ENCODE measurements around the gene TYMP. TPM values are rescaled to one million over a fixed set of nuclear protein-coding genes. Genes with fewer than 3 reads are reported as not detected.
A peak's percentile ranks its signal among the peaks of the same experiment; 100 is the strongest.
"Not testable (repeated sequence)": the region's sequence is repeated elsewhere in the genome, so short reads cannot be mapped to it uniquely, and the experiment has no call there.

Gene TYMP
- polyA plus RNA-seq, 4 donors, result 1.1 to 3.0 (median 2.4) TPM

DNA sequence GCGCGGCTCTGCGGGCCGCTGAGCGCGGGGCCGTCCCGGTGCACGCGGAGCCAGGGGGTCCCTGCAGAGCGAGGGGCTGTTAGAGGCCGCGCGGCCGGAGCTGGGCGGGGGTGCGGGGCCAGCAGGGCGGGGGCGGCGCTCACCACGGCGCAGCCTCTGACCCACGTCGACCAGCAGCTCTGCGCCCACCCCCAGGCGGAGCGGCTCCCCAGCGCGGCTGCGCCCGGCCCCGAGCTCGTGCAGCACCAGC, 4.0 kb downstream of the TYMP start:
- DNase-seq (ENCODE audit: low read depth in 4 of 4, low spot score in 2 of 4), result no peak

DNA sequence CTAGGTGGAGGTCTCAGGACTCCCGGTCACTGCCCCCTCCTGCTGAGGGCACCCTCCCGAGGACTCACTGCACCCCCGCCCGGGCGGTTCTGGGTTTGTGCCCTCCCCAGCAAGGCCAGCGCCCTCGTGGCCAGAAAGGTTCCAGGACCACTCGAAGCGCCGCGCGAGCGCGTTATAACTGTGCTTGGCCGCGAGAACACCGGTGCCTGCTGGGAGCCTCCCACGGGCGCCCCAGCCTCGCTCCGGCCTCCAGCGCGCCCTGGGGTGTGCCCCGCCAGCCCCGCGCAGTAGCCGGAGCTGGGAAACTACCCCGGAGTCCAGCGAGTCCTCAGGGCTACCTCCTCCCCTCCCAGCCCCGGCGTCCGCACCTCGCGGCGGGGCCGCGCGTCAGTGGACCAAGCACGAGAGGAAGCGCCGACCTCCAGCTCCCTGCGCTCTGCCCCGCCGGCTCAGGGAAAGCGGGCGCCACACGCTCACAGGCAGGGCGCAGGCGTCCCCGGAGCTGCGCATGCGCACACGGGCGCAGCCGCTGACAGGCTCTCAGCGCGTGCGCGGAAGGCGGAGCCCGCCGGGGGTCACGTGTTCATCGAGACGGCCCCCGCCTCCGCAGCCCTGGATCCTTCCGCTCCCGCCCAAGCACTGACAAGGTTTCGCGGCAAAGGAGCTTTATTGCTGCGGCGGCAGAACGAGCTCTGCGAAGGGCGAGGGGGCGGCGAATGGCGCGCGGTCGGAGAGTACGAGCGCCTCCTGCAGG, 4.5 kb downstream of the TYMP start, which contains the start of gene SCO2:
Gene SCO2, minus strand, starts transcription at position 495 of the 754 bp plus-strand sequence. CDS start 1,187 bp downstream, outside the sequence.
- DNase-seq (ENCODE audit: low read depth in 4 of 4, low spot score in 2 of 4), result peak; percentile 92 to 95 (median 94)

DNA sequence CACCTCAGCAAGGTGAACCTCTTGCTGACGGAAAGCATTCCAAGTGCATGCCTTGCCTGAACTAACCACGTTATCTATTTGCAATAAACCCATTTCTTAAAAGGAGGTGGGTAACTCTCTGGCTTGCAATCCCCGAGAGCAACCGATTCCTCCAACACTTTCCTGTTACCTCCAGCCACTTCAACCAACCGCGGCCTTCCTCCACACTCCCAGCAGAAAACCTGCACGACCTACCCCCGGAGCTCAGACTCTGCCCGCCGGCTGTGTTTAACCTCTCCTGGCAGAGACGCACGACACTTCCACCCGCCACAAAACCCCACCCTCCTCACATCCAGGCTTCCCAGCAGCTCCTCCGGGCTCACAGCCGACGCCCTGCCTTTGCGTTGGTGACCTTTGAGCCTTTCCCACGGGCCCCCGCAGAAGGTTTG, 5.1 kb downstream of the TYMP start:
- no peak for DNase-seq (ENCODE audit: low read depth in 4 of 4, low spot score in 2 of 4)

DNA sequence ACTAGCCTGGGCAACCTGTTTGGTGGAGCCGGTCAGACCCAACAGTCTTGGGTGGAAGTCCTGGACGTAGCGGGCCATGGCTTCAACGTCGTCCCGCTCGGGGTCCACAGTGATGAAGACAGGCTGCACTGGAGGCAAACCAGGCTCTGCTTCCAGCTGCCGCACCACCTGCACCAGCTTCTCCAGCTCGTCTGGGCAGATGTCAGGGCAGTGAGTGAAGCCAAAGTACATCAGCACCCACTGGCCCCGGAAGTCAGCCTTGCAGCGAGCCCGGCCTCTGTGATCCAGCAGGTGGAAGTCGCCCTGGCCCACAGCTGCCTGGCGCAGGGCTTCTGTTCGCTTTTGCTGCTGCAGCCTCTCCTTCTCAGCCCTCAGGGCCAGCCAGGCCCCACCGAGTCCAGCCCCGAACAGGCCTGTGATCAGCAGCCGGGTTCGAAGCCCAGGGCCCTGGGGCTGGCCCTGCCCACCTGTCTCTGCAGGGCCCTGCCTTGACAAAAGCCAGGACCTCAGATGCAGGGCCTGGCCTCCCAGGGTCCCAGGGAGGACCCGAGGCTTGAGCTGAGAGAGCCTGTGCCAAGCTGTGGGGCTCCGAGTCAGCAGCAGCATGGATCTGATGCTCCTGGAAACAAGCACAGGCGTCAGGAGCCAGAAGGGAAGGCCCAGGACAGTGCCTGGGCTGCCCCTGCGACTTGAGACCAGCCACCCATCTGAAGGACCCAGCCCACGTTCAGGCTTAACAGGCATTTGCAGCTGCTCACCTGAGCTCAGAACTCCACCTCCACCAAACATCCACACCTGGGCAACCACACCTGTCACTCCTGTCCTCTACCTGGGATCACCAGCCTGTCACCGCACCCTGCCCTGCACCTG, 5.8 kb downstream of the TYMP start:
- no peak for DNase-seq (ENCODE audit: low read depth in 4 of 4, low spot score in 2 of 4)

DNA sequence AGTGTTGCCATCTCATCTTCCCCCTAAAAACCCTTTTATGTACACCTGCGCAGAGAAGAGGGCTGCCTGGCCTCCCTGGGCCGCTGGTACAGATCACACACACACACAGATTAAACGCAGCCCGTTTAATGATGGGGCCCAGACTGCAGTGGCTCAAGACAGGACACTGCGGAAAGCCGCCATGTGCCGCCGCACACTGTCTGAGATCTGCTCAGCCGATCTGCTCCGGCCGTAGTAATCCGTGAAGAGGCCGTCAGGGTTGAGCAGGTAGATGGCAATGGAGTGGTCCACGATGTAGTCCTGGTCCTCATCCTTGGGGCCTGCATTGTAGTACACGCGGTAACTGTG, 6.4 kb downstream of the TYMP start:
- no peak for DNase-seq (ENCODE audit: low read depth in 4 of 4, low spot score in 2 of 4)

DNA sequence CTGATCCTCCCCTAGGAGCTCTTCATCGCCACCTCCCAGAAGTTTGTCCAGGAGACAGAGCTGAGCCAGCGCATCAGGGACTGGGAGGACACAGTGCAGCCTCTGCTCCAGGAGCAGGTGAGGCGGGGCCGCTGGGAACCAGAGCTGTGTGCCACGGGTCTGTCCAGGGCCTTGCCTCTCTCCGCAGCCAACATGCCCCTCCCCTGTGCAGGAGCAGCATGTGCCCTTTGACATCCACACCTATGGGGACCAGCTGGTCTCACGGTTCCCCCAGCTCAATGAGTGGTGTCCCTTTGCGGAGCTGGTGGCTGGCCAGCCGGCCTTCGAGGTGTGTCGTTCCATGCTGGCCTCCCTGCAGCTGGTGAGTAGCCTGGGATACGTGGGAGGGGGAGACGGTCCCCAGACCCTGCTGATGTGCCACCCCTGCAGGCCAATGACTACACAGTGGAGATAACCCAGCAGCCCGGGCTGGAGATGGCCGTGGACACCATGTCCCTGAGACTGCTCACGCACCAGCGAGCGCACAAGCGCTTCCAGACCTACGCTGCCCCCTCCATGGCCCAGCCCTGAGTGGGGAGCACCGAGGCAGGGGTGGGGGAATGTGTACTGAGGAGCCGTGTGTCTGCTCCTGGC, 6.9 kb downstream of the TYMP start:
- DNase-seq (ENCODE audit: low read depth in 4 of 4, low spot score in 2 of 4), result no peak

DNA sequence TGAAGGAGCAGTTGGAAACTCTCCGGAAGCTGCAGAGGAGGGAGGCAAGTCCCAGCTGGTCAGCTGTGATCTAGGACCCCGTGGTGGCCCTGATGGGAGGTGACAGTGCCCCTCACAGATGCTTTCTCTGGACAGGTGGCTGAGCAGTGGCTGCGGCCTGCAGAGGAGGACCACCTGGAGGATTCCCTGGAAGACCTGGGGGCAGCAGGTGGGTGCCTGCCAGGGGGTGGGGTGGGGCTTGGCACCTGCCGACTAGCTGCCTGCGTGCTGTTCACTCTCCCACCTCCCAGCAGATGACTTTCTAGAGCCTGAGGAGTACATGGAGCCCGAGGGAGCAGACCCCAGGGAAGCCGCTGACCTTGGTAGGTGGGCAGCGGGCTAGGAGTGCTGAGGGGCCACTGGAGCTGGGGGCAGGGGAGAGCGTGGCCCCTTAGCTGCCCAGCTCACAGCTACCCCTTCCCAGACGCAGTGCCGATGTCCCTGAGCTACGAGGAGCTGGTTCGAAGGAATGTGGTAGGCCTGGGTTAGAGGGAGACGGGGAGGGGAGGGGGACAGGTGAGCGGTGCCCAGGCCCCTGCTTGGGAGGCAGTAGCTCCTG, 7.5 kb downstream of the TYMP start:
- no peak for DNase-seq (ENCODE audit: low read depth in 4 of 4, low spot score in 2 of 4)

DNA sequence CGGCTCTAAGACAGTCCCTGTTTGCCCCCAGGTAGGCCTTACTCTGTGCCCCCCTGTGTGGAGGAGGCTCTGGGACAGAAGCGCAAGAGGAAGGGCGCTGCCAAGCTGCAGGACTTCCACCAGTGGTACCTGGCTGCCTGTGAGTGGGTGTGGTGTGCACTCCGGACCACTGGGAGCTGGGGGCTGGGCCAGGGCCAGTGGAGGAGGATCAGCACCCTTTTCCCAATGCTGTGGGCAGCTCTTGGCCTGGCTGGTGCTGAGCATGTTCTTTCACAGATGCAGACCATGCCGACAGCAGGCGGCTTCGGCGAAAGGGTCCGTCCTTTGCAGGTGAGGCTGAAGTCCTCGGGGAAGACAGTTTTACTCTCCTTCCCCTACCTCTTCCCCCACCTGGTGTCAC, 8.1 kb downstream of the TYMP start:
- no peak for DNase-seq (ENCODE audit: low read depth in 4 of 4, low spot score in 2 of 4)

DNA sequence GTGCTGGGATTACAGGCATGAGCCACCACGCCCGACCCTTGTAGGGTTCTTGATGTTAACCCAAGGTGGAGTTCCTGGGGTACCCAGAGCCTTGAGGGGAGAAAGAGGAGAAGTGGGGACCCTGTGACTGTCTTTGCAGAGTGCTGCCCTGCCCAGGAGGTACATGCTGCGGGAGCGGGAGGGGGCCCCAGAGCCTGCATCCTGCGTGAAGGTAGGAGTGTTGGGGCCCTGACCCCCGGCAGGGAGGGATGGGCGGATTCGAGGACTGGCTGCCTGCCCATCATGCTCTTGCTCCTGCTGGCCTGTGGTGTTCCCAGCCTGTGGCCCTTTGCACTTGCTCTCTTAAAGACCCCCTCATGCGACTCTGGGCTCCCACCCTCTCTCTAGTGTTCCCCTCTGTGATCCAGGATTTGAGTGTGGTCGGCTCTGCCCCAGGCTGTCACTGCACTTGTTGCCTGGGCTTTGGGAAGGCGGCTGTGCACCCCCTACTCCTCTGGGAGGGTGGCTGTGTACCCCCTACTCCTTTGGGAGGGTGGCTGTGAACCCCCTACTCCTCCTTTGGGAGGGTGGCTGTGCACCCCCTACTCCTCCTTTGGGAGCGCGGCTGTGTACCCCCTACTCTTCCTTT, 8.9 kb downstream of the TYMP start:
- DNase-seq (ENCODE audit: low read depth in 4 of 4, low spot score in 2 of 4), result no peak

DNA sequence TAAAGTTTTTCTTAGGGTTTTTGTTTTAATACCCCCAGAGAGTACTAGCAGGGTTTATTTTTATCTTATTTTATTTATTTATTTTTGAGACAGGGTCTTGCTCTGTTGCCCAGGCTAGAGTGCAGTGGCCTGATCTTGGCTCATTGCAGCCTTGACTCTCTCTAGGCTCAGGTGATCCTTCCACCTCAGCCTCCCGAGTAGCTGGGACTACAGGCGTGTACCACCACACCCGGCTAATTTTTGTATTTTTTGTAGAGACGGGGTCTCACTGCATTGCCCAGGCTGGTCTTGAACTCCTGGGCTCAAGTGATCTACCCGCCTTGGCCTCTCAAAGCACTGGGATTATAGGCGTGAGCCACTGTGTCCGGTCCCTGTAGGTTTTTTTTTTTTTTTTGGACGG, 9.6 kb downstream of the TYMP start:
- DNase-seq (ENCODE audit: low read depth in 4 of 4, low spot score in 2 of 4), result not testable (repeated sequence)

DNA sequence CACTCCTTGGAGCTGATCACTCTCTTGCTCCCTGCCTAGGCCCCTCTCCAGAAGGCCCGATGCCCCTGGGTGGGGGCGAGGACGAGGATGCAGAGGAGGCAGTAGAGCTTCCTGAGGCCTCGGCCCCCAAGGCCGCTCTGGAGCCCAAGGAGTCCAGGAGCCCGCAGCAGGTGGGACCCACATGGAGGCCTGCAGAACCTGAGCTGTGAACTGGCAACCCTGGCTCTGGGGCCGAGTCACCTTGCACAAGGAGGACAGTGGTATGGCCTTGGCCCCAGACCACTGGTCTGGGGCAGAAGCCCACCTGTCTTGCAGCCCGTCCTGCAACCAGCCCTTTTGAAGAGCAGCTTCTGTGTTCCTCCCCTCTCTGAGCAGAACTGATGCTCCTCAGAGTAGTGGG, 10.7 kb downstream of the TYMP start:
- DNase-seq (ENCODE audit: low read depth in 4 of 4, low spot score in 2 of 4), result no peak

DNA sequence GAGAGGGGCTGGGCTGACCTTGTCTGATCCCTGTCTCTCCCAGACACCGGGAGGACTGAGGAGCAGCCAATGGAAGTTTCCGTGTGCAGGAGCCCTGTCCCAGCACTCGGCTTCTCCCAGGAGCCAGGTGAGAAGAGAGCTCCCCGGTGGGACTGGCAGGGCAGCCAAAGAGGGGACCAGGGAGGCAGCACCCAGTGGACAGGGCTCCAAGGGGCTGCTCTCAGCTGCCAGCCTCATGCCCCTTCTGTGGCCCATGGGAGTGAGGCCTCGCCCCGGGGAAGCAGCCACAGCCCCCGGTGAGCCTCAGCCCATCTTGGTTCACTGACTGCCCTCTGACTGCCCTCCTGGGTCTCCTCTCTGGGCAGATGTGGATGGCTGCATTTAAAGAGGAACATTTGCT, 11.2 kb downstream of the TYMP start:
- DNase-seq (ENCODE audit: low read depth in 4 of 4, low spot score in 2 of 4), result no peak

DNA sequence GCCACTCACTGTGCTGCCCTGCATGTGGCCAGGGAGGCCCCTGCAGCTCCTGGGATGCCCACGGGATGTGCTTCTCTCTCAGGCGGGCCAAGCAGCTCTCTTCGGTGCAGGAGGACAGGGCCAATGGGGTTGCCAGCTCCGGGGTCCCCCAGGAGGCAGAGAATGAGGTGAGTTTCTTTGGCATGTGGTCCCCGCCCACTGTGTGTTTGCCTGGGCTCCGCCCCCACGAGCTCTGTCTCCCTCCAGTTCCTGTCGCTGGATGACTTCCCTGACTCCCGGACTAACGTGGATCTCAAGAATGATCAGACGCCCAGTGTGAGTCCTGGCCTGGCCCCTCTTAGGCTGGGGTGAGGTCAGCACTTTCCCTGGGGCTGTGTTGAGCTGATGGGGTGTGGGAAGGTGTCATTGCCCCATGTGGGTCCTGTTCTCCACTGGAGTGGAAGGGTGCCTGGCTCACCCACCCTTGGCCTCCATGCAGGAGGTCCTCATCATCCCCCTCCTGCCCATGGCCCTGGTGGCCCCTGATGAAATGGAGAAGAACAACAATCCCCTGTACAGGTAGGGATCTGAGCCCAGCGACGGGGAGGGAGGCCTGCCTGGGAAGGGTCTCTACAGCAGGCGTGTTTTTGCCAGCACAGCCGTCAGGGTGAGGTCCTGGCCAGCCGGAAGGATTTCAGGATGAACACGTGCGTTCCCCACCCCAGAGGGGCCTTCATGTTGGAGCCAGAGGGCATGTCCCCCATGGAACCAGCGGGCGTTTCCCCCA, 12.1 kb downstream of the TYMP start:
- DNase-seq (ENCODE audit: low read depth in 4 of 4, low spot score in 2 of 4), result no peak

DNA sequence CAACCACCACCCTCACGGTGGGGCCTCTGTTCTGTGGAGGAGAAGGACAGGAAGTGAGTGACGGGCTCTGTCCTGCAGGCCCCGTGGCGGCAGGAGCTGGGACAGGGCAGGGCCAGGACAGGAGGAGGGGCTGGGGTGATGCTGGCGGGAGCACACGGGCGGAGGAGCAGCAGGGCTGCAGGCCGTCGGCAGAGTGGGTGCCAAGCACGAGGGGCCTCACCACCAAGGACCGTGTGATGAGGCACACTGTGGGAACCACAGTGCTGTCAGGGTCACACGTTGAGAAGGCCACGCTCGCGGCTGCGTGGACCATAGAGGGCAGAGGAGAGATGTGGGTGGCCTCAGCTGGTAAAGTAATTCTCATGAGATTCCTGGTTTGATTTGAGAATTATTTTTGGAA, 12.9 kb downstream of the TYMP start:
- no peak for DNase-seq (ENCODE audit: low read depth in 4 of 4, low spot score in 2 of 4)

DNA sequence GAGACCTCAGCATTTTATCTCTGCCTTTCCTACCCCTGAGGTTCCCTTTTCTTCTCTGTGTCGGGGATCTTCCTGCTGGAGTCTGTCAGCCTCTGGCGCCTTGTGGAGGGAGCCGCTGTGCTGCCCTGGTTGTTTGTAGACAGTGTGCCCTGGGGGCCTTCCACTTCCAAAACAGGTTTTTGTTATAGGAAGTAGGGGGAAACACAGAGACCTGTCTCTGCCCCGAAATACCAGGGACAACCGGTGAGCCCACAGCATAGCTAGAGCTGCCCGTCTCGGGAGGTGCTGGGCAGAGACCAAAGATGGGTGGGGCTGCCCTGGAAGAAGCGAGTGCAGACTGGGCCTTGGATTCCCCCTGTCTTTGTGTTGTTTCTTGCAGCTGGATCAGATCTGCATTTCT, 13.7 kb downstream of the TYMP start:
- no peak for DNase-seq (ENCODE audit: low read depth in 4 of 4, low spot score in 2 of 4)

DNA sequence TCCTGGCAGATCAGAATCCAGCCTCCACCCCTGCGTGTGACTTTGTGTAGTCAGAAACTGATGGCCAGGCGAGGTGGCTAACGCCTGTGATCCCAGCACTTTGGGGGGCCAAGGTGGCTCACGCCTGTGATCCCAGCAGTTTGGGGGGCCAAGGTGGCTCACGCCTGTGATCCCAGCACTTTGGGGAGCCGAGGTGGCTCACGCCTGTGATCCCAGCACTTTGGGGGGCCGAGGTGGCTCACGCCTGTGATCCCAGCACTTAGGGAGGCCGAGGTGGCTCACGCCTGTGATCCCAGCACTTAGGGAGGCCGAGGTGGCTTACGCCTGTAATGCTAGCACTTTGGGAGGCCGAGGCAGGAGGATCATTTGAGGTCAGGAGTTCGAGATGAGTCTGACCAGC, 16.6 kb downstream of the TYMP start:
- no peak for DNase-seq (ENCODE audit: low read depth in 4 of 4, low spot score in 2 of 4)

DNA sequence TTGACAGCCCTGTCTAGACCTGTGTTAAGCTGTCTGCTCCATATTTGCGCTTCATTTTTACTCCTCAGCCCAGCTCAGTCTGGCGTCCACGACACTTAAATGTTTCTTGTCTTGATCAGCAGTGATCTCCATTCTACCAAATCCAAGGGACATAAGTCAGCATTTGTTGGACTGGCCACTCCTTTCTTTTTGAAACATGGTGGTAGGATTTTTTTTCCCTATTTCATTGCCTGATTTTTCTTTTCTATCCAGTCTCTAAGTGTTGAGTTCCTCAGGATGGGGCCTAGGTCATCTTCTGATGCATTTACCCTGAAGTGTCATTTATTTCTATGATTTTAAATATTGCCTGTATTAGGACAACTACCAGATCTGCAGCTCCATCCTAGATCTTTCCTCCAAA, 20.9 kb downstream of the TYMP start:
- DNase-seq (ENCODE audit: low read depth in 4 of 4, low spot score in 2 of 4), result no peak

DNA sequence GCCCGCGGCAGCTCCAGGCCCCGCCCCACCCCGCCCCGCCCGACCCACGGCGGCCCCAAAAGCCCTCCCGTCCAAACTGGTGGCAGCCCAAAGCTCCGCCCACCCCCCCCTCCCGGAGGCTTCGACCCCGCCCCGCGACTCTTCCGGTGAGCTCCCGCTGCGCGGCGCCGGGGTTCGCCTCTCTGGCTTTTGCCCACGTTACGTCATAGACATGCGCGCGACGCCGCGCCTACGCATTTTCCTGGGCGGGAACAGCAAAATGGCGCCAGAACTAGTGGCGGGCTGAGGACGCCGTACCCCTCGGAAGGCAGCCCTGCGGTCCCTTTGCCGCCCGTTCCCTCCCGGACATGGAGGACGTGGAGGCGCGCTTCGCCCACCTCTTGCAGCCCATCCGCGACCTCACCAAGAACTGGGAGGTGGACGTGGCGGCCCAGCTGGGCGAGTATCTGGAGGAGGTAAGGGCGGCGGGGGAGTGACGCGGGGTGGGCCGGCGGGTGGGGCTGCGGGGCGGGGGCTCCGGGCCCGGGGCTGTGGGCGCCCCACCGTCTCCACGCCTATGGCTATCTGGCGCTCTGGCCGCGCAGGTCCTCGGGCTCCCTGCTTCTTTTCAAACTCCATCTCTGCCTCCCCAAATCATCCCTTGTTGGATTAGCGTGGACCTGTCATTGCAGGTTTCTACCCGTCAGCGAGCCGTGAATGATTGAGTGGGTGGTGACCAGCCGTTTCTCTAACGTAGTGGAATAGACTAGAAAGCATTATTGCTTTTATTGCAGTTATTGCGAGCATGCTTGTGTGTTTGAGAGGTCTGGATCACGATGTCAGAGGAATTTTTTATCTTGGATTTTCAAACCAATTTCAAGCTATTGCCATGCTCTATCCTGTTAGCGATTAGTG, 21.6 kb downstream of the TYMP start, which contains the start of gene NCAPH2:
Gene NCAPH2, plus strand, starts transcription at position 234 of the 894 bp plus-strand sequence. Its CDS starts 114 bp downstream, at position 348.
- peak; percentile 82 to 98 (median 96) for DNase-seq (ENCODE audit: low read depth in 4 of 4, low spot score in 2 of 4)

DNA sequence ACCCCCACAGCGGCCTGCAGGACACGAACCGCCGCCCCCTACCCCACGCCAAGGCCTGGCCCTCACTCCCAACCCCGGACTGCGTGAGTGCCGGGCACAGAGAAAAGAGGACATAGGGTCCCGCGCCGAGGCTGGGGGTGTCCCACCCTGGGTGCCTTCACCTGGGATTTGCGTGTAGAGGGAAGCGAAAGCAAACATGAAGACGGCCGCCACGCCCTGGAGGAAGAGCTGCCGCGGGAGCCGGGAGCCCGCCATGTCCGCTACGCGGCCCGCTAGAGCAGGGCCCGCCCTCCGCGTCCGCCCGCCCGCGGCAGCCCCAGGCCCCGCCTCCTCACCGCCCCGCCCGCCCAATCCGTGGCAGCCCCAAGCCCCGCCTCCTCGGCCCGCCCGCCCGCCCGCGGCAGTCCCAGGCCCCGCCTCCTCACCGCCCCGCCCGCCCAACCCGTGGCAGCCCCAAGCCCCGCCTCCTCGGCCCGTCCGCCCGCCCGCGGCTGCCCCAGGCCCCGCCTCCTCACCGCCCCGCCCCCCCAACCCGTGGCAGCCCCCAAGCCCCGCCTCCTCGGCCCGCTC, 22.3 kb downstream of the TYMP start, which contains the start of gene LMF2:
Gene LMF2, minus strand, starts transcription at position 282 of the 570 bp plus-strand sequence. Its CDS starts 27 bp downstream, at position 255.
- DNase-seq (ENCODE audit: low read depth in 4 of 4, low spot score in 2 of 4), result peak in 1 of 4 donors; percentile 50

Data from left renal cortex interstitium (tissue), 4 donors.